WERI-Rb-1 (cell line): ENCODE results near the gene IGSF11.

ENCODE experiments used
- DNase-seq: peaks from one replicate; pipeline ENCODE4 v3.0.0-alpha.2; 2020
- H3K27ac ChIP-seq: fragments of 250-450 bp; sonication (Bioruptor Pico); 2 replicates; pipeline ENCODE4 v1.5.1; 2020; ENCODE audit warnings: mild to moderate bottlenecking, moderate library complexity
- H3K27me3 ChIP-seq: fragments of 250-450 bp; sonication (Bioruptor Pico); 2 replicates; pipeline ENCODE4 v1.5.1; 2021; ENCODE audit warnings: mild to moderate bottlenecking, low read depth, moderate library complexity; ENCODE audit not compliant: insufficient read depth, severe bottlenecking
- H3K36me3 ChIP-seq: fragments of 250-450 bp; sonication (Bioruptor Pico); 2 replicates; pipeline ENCODE4 v1.5.1; 2020; ENCODE audit warnings: mild to moderate bottlenecking, moderate library complexity
- H3K4me3 ChIP-seq: 2 replicates; pipeline ENCODE4 v1.5.1; 2011; ENCODE audit warnings: low read depth, mild to moderate bottlenecking, control low read depth, low read length
- H3K9me3 ChIP-seq: fragments of 250-450 bp; sonication (Bioruptor Pico); 2 replicates; pipeline ENCODE4 v1.5.1; 2021; ENCODE audit warnings: mild to moderate bottlenecking, moderate library complexity; ENCODE audit not compliant: severe bottlenecking
- TF ChIP-seq, protein P1 (sequence below): IDR thresholded peaks from 2 replicates; pipeline ENCODE4 v1.5.1; 2011; ENCODE audit warnings: low read depth, mild to moderate bottlenecking, control low read depth, inconsistent platforms, low read length

IGSF11 gene

DNA sequence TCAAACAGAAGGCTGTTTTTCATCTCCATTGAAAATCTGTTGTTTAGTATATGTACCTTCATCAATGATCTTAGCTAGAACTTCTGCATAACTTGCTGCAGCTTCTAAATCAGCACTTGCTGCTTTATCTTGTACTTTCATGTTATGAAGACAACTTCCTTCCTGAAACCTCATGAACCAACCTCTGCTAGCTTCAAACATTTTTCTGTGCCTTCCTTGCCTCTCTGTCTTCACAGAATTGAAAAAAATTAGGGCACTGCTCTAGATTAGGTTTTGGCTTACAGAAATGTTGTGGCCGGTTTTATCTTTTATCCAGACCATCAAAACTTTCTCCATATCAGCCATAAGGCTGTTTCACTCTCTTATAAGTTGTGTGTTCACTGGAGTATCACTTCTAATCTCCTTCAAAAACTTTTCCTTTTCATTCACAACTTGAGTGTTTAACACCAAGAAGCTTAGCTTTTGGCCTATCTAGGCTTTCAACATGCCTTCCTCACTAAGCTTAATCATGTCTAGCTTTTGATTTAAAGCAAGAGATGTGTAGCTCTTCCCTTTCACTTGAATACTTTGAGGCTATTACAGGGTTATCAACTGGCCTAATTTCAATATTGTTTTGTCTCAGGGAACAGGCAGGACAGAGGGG, 78.6 kb downstream of the IGSF11 start:
- H3K27ac ChIP-seq, result no peak overlapping the region
- TF ChIP-seq, protein P1, sequence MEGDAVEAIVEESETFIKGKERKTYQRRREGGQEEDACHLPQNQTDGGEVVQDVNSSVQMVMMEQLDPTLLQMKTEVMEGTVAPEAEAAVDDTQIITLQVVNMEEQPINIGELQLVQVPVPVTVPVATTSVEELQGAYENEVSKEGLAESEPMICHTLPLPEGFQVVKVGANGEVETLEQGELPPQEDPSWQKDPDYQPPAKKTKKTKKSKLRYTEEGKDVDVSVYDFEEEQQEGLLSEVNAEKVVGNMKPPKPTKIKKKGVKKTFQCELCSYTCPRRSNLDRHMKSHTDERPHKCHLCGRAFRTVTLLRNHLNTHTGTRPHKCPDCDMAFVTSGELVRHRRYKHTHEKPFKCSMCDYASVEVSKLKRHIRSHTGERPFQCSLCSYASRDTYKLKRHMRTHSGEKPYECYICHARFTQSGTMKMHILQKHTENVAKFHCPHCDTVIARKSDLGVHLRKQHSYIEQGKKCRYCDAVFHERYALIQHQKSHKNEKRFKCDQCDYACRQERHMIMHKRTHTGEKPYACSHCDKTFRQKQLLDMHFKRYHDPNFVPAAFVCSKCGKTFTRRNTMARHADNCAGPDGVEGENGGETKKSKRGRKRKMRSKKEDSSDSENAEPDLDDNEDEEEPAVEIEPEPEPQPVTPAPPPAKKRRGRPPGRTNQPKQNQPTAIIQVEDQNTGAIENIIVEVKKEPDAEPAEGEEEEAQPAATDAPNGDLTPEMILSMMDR, result no peak
- H3K27me3 ChIP-seq, result no peaks in the 10 kb centered on the region
- no peaks in the 10 kb centered on the region for H3K36me3 ChIP-seq
- DNase-seq, result no peak
- no peak overlapping the region for H3K4me3 ChIP-seq
- H3K9me3 ChIP-seq, result peaks cover 8% of the 10 kb centered on the region

DNA sequence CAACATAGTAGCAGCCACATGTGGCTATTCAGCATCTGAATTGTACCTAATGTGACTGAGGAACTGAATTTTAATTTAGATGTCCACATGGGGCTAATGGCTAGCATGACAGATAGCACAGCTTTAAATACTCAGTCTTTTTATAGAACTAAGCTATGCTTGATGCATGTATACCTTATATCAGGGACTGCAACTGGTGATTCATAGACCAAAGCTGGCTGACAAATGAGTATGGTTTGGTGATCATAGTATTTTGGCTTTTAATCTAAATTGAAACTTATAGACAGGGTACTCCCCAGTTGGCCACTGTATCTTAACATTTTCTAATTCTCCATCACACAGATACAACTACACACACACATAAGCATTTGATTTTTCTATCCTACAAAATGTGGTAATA, 83.6 kb downstream of the IGSF11 start:
- H3K9me3 ChIP-seq, result peaks cover 8% of the 10 kb centered on the region
- TF ChIP-seq, protein P1, result no peak
- H3K4me3 ChIP-seq, result no peak overlapping the region
- no peaks in the 10 kb centered on the region for H3K36me3 ChIP-seq
- DNase-seq, result no peak
- no peak overlapping the region for H3K27ac ChIP-seq
- H3K27me3 ChIP-seq, result no peaks in the 10 kb centered on the region

DNA sequence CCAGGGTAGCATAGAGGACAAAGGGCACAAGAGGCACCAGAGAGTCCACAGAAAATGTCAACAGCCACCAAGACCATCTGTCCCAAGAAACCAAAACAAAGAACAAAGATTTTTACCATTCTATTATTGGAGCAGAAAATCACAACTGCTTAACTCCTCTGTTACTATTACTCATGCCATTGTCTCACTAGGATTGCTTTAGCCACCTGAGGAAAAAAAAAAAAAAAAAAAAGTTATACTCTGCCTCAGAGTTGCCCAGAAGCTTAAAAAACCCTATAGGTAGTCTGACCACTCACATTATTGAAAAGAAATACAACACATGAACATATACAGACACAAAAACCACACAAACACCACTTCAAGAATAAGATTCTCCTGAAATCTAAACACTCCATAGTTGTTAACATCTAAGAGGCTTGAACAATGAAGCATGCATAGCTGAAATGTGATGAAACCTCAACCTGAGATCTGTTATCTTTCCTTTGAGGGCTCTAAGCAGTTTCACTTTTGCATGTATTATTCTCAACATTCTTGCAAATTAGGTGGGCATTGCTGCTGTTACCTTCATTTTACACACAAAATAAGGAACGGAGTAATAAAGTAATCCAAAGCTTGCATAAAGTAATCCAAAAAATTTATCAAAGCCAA, 85.4 kb downstream of the IGSF11 start:
- Histone ChIP-seq H3K27ac (no peak overlapping the region), H3K9me3 (no peaks in the 10 kb centered on the region), H3K4me3 (no peak overlapping the region), H3K27me3 (no peaks in the 10 kb centered on the region), H3K36me3 (no peaks in the 10 kb centered on the region)
- TF ChIP-seq, protein P1, result no peak
- DNase-seq, result no peak

DNA sequence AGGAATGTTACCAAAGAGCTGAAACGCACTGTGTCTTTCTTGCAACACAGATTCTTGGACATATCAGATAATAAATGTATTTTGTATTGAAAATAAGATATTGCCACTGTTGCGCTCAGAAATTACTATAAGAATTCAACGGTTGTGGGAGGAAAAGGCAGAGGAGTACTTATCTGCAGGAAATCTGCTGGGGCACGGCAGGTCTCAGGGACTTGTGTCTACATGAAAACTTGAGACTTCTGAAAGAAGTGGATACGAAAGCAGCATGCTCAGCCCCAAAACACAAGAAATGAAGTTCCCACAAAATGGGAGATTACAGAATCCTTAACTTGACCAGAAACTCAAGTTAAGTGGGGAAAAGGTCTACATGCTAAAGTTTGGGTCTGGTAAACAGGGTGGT, 86.5 kb downstream of the IGSF11 start:
- DNase-seq, result no peak
- H3K4me3 ChIP-seq, result no peak overlapping the region
- H3K9me3 ChIP-seq, result no peaks in the 10 kb centered on the region
- no peaks in the 10 kb centered on the region for H3K36me3 ChIP-seq
- H3K27ac ChIP-seq, result no peak overlapping the region
- H3K27me3 ChIP-seq, result no peaks in the 10 kb centered on the region
- TF ChIP-seq, protein P1, result no peak

DNA sequence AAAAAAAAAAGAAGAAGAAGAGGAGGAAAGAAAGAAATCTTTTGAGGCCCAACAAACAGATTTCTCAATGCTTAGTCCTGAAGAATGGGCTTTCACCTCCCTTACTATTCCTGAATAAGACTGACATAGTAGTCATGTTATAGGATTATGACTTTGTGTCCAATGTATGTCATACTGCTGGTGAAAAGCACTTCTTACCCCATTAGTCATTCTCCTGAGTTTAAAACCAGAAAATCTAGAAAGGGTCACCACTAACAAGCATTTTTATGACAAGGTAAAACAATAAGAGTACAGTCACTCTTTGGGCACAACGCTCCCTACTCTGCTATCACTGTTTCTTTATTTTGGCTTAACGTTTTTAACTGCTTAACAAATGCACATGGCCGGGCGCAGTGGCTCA, 88.2 kb downstream of the IGSF11 start:
- H3K9me3 ChIP-seq, result no peaks in the 10 kb centered on the region
- DNase-seq, result no peak
- no peaks in the 10 kb centered on the region for H3K36me3 ChIP-seq
- TF ChIP-seq, protein P1, result no peak
- no peaks in the 10 kb centered on the region for H3K27me3 ChIP-seq
- peak overlapping the region; percentile 62 for H3K27ac ChIP-seq
- no peak overlapping the region for H3K4me3 ChIP-seq

DNA sequence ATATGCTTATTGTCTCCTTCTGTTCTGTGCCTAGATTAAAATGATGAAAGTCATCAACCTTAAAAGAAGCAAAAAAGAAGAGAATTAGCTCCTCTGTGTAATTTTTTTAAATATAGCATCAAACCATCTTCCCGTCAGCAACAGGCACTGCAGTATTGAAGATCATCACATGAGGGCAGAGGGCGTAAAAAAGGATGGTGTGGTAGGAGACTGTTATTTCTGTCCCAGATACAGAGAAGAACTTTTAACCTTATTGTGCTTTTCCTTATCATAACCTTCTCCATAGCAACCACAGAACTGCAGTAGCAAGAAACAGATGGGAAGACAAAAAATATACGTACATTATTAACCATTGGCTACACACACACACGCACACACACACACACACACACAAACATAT, 88.8 kb downstream of the IGSF11 start:
- Histone ChIP-seq H3K27ac (peak overlapping the region; percentile 62), H3K36me3 (no peaks in the 10 kb centered on the region), H3K27me3 (no peaks in the 10 kb centered on the region), H3K4me3 (no peak overlapping the region), H3K9me3 (no peaks in the 10 kb centered on the region)
- TF ChIP-seq, protein P1, result no peak
- no peak for DNase-seq
